Raji (cell line): Measurements from ENCODE around the gene RBBP4.

Experiments
- POLR2A ChIP-seq: IDR thresholded peaks from 2 replicates; pipeline ENCODE4 v1.6.1; 2011; ENCODE audit warnings: low read depth, low read length, control low read depth; ENCODE audit not compliant: insufficient read depth

The RBBP4 gene

GRCh38 chr1:32650752-32651460, at the start of gene RBBP4:
Gene RBBP4, plus strand, starts transcription at chr1:32651208. Its CDS starts 99 bp downstream, at chr1:32651307.
- TF ChIP-seq POLR2A, result peak; percentile 64

DNA sequence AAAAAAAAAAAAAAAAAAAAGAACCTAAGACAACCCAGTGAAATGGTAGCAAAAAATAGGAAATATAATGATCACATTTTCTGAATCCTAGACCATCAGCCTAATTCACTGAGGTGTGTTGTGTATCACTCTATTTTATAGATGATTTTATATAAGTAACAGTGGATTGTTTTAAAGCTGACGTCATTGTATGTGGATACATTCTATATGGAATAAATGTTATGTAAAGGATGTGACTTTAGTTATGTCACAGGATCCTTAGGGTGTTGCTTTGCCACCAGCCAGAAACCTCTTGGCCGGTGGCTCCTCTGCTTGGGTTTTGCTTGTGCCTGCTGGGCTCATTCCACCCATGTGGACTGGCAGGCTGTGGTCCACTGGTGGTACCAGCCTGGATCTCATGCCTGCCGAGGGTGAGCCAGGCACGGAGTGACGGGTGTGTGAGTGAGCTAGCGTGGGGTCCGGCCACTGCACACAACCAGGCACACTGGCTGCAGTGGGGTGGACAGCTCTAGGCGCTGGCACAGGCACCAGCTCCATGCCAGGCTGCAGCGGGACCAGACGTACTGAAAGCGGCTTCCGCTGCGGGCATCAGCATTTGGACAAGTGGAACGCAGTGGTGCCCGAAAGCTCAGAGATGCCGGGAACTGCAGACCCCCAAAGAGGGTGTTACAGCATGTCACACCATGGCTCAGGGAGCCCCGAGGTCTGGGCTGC, 45.1 kb upstream of the RBBP4 start:
- TF ChIP-seq POLR2A, result no peak

DNA sequence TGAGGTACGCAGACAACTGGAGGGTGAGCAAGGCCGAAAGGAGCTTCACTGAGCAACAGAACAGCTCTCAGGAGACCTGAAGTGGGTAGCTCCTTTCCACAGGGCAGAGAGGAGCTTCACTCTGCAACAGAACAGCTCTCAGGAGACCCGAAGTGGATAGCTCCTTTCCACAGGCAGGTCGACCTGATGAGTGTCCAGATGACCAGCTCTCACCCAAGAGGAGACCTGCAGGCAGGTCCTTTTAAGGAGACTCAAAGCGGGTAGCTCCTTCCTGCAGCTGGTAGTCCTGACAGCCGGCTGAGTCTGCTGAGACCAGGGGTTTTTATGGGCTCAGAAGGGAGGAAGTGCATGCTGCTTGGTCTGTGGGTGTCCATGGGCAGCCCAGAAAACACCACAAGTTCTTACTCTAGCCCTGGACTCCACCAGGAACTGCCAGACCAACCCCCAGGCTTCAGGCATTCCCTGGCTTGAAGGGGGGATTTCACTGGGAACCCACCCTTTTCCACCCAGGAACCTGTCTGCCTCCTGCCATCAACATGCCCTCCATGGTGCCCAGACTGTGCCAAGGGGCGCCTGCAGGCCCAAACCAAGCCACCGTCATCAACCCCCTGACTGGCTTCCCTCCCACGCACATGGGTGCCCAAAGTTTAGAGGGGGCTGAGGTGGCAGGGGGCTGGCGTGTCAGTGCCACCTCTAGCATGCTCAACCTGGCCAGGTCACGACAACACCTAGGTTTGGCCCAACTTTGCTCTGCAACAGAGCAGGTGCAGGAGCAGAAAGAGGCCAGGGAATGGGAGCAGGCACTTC, 44.2 kb upstream of the RBBP4 start:
- no peak for TF ChIP-seq POLR2A

- TF ChIP-seq POLR2A, result no peak
These were observed 41.8 kb upstream of the RBBP4 start for GRCh38 chr1:32609180-32609579.

DNA sequence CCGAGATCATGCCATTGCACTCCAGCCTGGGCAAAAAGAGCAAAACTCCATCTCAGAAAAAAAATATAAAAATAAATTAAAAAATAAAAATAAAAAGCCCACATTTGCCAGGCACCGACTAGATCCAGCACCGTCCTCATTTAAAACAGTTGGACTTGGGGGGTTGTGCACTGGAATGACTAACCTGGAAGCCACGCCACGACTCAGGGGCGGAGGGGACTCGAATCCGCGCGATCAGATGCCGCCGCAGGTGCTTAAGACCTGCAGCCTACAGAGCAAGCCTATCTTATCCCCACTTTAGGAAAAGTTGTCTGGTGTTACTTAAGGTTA, 39.2 kb upstream of the RBBP4 start:
- TF ChIP-seq POLR2A, result no peak

DNA sequence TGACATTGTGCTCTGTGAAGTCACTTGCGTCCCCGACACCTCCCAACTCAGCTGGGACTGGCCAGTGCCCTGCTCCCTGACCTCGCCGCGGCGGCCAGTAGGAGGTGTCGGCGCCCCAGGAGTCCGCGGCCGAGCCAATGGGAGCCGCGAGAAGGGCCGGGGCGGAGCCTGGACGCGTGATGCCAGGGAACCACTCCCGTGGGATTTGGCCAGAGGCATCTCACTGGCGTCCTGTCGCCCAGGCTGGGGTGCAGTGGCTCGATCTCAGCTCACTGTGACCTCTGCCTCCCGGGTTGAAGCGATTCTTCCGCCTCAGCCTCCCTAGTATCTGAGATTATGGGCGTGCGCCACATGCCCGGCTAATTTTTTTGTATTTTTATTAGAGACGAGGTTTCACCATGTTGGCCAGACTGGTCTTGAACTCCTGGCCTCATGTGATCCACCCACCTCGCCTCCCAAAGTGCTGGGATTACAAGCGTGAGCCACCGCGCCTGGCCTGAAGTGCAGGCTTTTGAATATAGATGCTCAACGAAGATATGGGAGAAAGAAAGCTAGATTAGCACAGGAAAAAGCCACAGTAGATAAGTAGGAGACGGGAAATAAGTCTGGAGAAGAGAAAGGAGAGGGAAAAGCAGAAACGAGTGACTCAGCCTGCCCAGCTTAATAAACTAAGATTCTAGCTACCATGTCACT, 38.7 kb upstream of the RBBP4 start:
- TF ChIP-seq POLR2A, result no peak

DNA sequence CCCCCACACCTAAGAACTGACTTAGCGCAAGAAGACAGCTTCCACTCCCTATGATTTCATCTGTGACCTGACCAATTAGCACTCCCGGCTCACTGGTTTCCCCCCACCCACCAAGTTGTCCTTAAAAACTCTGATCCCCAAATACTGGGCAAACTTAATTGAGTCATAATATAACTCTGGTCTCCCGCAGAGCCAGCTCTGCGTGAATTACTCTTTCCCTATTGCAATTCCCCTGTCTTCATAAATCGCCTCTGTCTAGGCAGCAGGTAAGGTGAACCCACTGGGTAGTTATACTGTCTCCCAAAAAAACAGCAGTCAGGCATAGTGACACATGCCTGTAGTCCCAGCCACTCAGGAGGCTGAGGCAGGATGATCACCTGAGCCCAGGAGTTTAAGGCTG, 37.5 kb upstream of the RBBP4 start:
- no peak for TF ChIP-seq POLR2A

DNA sequence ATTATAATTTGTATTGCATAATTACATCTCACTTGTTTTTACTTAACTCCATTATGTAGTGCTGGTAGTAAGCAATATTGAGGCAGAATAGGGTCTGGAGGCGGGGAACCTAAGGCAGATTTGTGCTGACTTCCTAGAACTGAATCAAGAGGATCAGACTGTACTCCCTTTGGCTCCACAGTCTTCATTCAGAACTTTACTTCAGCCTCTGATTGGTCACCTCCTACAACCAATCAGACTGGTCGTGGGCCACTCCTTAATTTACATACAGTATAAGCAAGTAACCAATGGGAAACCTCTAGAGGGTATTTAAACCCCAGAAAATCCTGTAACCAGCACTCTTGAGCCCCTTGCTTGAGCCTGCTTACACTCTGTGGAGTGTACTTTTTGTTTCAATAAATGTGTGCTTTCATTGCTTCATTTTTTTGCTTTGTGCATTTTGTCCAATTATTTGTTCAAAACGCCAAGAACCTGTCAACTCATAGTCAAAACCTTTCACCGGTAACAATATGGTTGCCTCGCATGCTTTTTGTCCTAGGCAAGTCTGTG, 32.3 kb upstream of the RBBP4 start:
- TF ChIP-seq POLR2A, result no peak

DNA sequence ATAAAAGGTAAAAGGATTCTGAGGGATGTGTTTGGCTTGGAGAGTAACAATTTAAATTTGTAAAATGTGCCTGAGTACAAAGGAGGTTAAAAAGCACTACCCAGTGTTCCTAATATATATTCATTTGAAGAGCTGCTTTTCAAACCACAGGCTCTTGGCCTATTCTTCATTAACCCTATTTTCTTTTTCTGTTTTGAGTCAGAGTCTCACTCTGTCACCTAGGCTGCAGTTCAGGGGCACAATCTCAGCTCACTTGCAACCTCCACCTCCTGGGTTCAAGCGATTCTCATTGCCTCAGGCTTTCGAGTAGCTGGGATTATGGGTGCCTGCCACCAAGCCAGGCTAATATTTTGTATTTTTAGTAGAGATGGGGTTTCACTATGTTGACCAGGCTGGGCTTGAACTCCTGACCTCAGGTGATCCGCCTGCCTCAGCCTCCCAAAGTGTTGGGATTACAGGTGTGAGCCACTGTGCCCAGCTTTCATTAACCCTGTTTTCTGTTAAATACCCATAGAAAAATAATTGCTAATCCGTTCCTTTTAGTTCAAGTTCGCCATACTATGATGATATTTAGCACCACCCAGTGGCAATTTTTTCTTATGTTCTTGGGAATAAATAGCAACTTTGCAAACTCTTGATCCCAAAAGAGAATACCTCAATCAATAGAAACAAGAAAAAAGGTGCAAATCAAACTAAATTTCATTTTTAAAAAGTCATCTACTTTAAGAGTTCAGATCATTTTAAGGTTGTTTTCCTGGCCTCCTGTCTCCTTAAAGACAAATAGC, 31.1 kb upstream of the RBBP4 start:
- TF ChIP-seq POLR2A, result no peak

DNA sequence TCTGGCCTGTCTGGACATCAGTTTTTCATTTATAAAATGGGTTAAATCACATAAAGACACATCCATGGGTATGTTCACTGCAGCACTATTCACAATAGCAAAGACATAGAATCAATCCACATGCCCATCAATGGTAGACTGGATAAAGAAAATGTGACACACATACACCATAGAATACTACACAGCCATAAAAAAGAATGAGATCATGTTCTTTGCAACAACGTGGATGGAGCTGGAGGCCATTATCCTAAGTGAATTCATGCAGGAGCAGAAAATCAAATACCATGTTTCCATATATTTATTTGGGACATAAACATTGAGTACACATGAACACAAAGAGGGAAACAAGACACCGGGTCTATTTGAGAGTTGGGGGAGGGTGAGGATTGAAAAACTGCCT, 28.8 kb upstream of the RBBP4 start:
- TF ChIP-seq POLR2A, result no peak

GRCh38 chr1:32622806-32623681, 28.0 kb upstream of the RBBP4 start:
- no peak for TF ChIP-seq POLR2A

GRCh38 chr1:32623775-32624174, 27.2 kb upstream of the RBBP4 start:
- TF ChIP-seq POLR2A, result no peak

DNA sequence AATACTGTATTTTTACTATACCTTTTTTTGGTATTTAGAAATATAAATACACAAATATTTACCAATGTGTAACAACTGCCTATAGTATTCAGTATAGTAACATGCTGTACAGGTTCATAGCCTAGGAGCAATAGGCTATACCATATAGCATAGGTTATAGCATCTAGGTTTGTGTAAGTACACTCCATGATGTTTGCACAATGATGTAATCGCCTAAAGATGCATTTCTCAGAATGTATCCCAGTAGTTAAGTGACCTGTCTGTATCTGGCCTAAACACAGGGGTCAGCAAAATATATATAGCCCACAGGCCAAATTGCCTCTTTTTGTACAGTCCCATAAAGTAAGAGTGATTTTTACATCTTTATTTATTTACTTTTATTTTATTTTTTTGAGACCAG, 24.8 kb upstream of the RBBP4 start:
- no peak for TF ChIP-seq POLR2A
